Astrocyte of the spinal cord (primary cell): ENCODE results near the gene APOBEC3A.
"Not testable (repeated sequence)": the region's sequence is repeated elsewhere in the genome, so short reads cannot be mapped to it uniquely, and the experiment has no call there.

Experiments
- DNase-seq: peaks from one replicate; pipeline ENCODE4 v3.0.0; 2011; ENCODE audit warnings: low read depth, low spot score
- H3K4me3 ChIP-seq: 2 replicates; pipeline ENCODE4 v1.5.1; 2011; ENCODE audit warnings: low read depth, mild to moderate bottlenecking, low read length, moderate library complexity
- CTCF ChIP-seq: IDR thresholded peaks from 2 replicates; pipeline ENCODE4 v1.5.1; 2012; ENCODE audit warnings: low read depth, mild to moderate bottlenecking, low read length, inconsistent platforms
- in situ Hi-C: cut with HindIII; loops from 2 replicates; pipeline ENCODE4 v1.10.0; 2017; ENCODE audit warnings: low sequenced_read_pairs

The APOBEC3A gene

GRCh38 chr22:38971202-38971601, 13.8 kb downstream of the APOBEC3A start:
- DNase-seq, result no peak
- H3K4me3 ChIP-seq, result no peak overlapping the region
- in situ Hi-C loops, result no loop called here
- no peak for TF ChIP-seq CTCF

- TF ChIP-seq CTCF, result no peak
- H3K4me3 ChIP-seq, result no peak overlapping the region
- in situ Hi-C loops, result no loop called here
- no peak for DNase-seq
Observed at GRCh38 chr22:38971791-38972190, 14.4 kb downstream of the APOBEC3A start.

GRCh38 chr22:38972558-38972957, 15.1 kb downstream of the APOBEC3A start:
- TF ChIP-seq CTCF, result no peak
- H3K4me3 ChIP-seq, result no peak overlapping the region
- DNase-seq, result no peak
- in situ Hi-C loops, result no loop called here

GRCh38 chr22:38973289-38974169, 16.1 kb downstream of the APOBEC3A start:
- H3K4me3 ChIP-seq, result no peak overlapping the region
- peak; percentile 90 for TF ChIP-seq CTCF
- in situ Hi-C loops, result no loop called here
- DNase-seq, result peak; percentile 9

GRCh38 chr22:38974170-38974825, 16.9 kb downstream of the APOBEC3A start:
- H3K4me3 ChIP-seq, result no peak overlapping the region
- in situ Hi-C loops, result no loop called here
- no peak for TF ChIP-seq CTCF
- DNase-seq, result no peak

- no peak for DNase-seq
- TF ChIP-seq CTCF, result no peak
- in situ Hi-C loops, result no loop called here
- H3K4me3 ChIP-seq, result no peak overlapping the region
Observed at GRCh38 chr22:38974826-38975175, 17.4 kb downstream of the APOBEC3A start.

GRCh38 chr22:38977289-38977688, 19.9 kb downstream of the APOBEC3A start:
- H3K4me3 ChIP-seq, DNase-seq, in situ Hi-C loops: not testable (repeated sequence)

- H3K4me3 ChIP-seq, in situ Hi-C loops, DNase-seq: not testable (repeated sequence)
Observed at GRCh38 chr22:38980587-38980986, 23.2 kb downstream of the APOBEC3A start.
